HG03139 (cell line): ENCODE measurements around the gene DNM3.
"Not testable (repeated sequence)": the region's sequence is repeated elsewhere in the genome, so short reads cannot be mapped to it uniquely, and the experiment has no call there.

Source experiments
- ATAC-seq: cut with Tn5 transposase; IDR thresholded peaks from one replicate; pipeline ENCODE4 v1.9.1; 2021; ENCODE audit not compliant: unreplicated experiment

The DNM3 gene

DNA sequence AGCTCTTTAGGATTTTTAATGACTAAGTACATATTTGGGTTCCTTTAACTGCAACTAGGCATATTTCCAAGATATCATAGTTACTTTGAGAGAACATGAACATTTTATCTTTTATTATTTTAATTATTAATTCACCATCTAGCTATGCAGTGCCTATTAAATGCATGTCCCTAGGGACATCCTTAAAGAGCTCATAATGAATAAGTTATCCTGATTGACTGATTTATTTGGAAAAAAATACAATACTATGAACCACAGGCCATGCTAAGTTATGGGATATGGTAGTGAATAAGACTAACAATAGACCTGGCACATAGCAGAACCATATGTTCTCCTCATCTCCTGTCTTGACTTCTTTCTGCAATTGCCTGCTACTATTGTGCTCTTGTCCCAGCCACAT lies 562.8 kb downstream of the DNM3 start:
- no peak for ATAC-seq

DNA sequence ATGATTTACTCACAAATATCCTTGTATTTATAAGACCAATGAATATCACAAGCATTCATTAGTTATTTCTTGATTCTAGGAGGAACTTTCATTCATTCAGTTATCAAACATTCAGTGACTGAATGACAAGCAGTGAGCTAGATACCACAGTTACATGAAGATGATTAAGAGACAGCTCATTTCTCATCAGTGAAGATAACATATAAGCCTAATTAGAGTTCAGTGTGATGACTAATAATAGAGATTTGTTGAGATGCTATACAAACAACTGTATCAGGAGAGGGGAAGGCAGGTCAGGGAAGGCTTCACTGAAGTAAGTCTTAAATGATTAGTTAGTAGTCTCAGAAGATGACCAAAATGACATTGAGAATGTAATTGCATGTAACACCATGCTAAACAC lies 564.6 kb downstream of the DNM3 start:
- ATAC-seq = no peak

DNA sequence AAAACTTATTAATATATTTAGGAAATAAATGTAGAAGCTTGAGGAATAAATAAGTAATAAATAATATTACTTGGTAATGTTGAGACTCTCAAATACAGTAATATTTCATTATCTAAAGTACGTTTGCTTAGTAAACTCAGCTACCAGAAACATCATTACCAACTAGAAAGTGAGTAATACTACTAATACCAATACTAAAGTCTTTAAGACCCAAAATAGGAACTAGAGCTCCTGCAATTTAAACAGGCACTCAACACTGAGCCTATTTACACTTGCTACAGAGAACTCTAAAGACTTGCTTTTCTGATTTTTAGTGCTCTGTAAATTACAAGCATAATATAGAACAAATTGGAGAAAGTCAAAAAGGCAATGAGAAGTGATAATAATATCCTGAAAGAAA lies 565.7 kb downstream of the DNM3 start:
- no peak for ATAC-seq

DNA sequence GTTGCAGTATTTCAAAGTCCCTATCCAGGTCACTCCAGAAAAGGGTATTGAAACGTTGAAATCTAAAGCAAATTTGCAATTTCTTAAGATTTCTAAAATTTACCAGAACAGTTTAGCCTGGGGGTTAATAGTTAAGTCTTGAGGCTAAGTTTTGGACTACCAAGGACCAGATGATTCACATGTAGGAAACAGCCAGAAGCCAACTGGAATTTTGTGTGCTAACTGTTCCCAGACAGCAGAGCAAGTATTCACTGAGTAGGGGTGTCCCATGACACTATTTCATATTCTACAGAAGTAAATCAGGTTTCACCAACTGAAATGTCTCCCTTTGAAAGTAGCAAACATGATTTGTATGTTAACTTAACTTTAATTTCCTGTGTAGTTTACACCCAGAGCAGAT lies 567.7 kb downstream of the DNM3 start:
- no peak for ATAC-seq

DNA sequence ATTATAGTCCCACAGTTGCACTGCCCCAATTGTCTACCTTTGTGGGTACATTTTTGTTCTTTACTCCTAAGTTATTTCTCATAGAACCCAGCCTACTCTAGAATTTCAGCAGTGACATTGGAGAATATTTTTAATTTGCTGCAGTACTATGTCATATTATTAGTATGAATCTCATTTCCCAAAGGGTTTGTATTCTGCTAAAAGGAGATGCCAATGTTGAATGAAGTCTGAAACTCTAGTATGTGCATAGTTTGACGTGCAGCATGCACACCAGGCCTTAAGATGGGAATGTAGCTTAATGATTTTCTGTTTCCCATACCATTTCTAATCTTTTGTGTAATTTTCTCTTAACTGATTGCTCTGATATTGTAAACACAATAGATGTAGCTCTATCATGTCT lies 568.7 kb downstream of the DNM3 start:
- ATAC-seq = no peak

DNA sequence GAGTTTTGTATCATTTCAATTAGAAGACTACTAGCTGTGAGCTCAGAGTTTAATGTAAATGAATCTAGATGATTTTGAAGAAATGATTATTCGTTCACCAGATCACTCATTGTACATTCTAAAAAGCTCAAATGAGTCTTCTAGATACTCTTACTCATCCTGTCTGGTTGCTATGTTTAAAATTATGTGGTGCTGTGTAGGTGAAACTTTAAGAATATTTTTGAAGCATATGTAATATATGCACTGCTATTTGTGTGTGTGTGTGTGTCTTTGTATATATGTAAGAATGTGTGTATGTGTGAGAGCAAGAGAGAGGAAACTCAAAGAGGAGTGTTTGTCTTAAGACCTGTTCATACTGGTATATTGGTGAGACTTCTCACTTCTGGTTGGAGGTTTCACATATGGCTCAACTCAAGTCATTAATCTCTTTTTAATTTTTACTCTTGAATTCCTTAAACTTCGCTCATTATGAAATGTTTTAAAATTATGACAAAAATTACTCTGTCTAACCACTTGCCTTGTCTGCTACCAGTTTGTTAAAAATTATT lies 570.6 kb downstream of the DNM3 start:
- ATAC-seq = no peak

DNA sequence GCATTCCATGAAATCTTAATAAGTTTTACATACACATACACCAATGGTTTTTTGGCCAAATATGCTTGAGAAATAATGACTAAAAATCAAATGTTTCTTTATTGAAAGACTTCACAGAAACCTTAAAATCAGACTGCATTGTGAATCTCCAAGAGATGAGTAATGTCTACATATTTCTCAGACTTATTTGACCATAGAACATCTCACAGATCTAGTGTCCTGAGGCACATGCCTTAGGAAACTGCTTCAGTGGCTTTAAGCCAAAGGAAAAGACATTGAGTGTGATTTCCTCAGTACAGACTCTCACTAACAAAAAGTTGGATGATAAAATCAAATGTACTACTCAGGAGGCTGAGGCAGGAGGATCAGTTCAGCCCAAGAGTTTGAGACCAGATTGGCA lies 573.0 kb downstream of the DNM3 start:
- no peak for ATAC-seq

DNA sequence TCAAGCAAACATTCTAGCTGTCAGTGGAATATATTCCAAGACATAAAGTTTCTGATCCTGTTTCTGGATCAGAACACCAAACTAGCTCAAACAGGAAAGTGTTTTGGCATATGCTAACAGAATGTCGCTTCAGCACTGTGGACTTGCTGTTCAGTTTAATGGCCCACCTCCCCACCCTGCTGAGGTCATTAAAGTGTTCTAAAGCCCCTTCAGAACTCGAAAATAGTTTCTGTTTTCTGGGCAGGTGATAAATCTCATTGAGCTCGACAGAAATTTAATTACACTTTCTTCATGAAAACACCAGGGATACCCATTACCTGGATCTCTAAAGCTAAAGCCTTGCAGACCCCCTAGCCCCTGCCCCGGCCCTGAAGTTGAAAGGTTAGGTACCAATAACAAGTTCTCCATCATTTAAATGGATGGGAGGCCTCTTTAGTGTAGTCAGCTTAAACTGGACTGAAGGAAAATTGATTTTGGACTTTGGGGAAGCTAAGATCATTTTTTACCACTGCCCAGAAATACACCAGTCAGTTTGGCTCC lies 575.3 kb downstream of the DNM3 start:
- ATAC-seq = no peak

DNA sequence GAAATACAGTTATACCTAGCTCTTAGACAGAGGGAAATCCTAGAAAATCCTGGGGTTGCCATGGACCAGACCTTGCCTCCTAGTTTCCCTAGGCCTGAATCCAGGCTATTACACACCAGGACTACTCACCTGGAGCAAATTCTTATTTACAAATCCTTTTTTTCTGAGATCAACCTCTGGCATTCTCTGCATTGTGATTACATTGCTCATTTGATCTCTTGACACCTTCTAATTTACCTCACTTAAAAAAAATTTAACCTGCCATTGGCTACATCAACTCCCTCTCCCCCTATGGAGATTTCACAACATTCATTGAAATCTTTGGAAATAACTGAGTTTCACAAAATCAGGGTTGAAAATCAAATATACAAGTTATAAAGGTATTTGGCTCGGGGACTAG lies 576.3 kb downstream of the DNM3 start:
- ATAC-seq = no peak

DNA sequence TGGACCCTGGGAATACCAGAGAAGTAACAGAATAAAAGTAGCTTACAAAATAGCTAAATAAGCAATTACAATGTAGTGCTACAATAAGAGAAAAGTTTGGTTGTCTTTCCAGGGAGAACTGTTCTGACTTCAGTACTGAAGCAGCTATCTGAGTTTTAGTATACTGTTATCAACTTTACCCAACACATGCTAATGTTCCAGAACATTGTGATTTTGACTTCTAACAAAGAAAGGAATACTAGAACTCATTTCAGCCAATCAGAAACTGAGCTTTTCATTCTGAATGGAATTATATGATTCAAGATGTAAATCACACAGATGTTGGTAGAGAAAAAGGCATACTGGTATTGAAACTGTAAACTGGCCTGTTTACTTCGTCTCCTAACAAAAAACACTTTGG lies 579.1 kb downstream of the DNM3 start, which contains the start of gene C1orf105:
Gene C1orf105, plus strand, starts transcription at position 301 of the 400 bp plus-strand sequence. CDS start 201 bp downstream, outside the sequence.
- ATAC-seq = no peak

DNA sequence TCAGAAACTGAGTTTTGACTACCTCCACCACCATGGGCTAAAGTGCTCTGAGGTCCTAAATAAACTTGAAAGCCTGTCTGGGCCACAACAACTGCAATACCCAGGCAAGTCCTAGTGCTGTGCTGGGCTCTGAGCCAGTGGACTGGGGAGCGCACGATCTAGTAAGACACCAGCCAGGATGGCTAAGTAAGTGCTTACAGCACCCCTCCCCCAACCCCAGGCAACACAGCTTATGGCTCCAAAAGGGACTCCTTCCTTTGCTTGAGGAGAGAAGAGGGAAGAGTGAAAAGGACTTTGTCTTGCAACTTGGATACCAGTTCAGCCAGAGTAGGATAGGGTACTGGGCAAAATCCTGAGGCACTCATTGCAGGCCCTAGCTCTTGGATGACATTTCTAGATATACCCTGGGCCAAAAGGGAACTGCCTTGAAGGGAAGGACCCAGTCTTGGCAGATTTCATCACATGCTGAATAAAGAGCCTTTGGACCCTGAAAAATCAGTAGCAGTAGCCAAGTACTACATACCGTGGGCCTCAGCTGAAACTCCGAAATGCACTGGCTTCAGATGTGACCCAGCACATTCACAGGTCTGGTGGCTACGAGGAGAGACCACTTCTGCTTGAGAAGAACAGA lies 580.8 kb downstream of the DNM3 start:
- no peak for ATAC-seq

DNA sequence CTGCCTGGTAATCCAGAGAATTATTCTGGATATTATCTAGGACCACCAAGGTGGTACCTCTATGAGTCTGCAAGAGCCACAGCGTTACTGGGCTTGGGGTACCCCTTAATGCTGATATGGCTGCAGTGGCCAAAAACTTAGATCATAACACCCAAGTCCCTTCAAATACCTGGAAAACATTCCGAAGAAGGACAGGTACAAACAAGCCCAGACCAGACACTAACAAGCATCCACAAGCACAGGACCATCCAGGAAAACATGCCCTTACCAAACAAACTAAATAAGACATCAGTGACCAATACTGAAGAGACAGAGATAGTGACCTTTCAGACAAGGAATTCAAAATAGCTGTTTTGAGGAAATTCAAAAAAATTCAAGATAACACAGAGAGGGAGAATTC lies 582.0 kb downstream of the DNM3 start:
- no peak for ATAC-seq

DNA sequence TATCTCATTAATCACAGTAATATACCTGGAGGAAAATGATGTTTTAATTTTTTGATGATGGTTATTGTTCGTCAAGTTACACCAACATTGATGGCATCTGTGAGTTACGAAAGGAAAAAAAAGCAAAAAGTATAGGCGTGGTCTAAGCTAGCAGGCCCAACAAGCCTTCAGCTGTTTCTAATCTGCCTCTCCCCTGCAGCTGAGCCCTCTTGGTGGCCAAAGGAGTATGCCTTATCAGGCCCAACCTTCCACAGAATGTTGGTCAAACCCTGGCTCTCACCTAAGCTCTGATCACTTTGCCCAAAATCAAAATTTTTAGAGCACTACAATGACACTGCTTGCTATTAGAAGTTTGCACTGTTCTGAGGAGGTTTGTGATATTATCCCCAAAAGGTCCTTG lies 584.0 kb downstream of the DNM3 start:
- no peak for ATAC-seq

DNA sequence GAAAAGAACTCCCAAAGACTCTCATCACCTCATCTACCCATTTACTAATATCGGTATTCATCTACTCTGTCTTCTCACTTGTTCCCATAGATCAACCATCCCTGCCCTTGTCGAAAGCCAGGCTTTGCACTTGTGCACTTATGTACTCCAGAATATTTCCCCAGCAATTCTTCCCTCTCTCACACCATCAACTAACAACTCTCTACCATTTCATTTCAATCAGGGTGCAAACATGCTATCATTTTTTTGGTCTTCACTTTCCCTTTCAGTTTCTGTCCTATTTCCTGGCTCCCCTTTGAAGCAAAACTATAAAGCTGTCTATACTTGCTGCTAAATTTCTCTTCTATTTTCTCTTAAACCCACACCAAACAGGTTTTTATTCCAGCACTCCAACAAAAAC lies 585.9 kb downstream of the DNM3 start:
- ATAC-seq = no peak

DNA sequence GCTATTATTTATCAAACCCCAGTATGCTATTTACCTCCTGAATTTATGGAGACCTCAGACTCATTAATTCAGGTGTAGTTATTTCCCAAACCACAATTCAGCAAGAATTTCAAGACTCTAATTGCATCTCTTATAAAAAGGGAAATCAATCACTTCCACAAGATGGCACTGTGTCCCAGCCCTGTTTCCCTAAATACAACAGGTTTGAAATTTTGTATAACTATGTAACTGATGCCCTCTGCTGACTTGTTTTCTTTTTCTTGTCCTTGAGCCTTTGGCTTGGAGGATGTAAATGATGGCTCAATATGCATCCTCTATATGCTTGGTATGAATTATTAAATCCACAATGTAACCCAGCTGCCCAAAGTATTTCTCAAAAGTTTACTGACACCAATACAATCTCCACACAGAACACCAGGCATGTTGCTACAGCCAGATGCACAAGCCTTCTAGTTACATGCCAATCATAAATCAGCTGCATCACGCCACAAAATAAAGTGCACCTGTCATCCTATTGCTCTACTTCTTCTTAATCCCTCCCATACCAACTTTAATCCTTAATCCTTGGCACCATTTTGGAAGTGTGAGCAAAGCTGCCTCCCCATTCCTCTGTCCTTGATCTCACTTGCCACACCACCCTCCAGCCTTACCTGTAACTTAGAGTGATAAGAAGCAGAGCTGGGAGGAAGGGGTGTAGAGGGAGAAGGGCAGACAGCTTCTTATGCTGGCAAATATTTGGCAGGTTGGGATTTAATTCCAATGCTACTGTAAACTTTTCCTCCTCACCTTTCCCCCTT lies 588.2 kb downstream of the DNM3 start:
- no peak for ATAC-seq

DNA sequence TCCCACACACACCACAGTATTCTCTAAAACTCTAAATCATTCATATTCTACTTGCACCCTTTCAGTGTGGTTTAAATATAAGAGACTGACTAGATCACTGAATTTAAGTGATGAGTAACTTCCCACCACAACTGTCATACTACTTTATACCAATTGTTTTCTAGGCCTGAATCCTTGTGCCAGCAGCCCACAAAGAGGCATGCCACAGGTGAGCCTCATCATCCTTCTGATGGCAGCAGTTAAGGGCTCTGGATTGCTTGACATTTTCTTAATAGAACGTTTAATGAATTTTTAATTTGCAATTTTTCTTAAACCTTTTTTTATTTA lies 588.8 kb downstream of the DNM3 start:
- no peak for ATAC-seq

DNA sequence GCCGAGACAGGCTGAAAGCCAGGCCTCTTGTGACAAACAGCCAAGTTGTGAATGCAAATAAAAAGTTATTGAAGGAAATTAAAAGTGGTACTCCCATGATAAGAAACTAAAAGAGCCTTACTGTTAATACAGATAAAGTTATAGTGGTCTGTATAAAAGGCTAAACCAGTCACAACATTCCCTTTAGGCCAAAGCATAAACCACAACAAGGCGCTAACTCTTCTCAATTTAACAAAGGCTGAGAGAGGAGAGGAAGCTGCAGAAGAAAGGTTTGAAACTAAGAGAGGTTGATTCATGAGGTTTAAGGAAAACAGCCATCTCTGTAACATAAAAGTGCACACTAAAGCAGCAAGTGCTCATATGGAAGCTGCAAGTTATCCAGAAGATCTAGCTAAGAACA lies 589.9 kb downstream of the DNM3 start:
- no peak for ATAC-seq

DNA sequence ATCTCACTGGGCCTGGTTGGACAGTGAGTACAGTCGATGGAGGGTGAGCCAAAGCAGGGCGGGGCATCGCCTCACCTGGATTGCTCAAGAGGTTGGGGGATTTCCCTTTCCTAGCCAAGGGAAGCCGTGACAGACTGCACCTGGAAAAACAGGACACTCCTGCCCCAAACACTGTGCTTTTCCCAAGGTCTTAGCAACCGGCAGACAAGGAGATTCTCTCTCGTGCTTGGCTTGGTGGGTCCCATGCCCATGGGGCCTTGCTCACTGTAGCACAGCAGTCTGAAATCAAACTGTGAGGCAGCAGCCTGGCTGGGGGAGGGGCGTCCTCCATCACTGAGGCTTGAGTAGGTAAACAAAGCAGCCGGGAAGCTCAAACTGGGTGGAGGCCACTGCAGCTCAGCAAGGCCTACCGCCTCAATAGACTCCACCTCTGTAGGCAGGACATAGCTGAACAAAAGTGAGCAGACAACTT lies 590.5 kb downstream of the DNM3 start:
- ATAC-seq = no peak

DNA sequence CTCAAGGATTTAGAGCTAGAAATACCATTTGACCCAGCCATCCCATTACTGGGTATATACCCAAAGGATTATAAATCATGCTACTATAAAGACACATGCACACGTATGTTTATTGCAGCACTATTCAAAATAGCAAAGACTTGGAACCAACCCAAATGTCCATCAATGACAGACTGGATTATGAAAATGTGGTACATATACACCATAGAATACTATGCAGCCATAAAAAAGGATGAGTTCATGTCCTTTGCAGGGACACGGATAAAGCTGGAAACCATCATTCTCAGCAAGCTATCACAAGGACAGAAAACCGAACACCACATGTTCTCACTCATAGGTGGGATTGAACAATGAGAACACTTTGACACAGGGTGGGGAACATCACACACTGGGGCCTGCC lies 595.9 kb downstream of the DNM3 start:
- not testable (repeated sequence) for ATAC-seq

DNA sequence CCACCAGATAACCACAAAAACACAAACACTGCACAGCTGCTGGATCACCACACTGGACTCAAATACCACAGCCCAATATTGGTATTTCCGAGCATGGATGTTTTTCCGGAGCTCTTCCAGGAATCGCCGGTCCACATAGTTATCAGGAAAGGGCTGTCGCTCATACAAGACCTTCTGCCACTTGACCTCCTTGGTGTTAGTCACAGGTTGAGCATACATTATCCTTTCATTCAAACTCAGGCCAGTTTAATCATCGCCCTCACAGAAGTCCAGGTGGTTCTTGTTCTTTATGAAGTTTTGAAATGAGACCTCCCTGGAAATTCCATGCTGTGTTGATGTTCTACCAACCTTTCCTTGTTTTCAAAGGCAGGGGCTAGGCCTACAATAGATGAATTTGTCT lies 601.1 kb downstream of the DNM3 start:
- ATAC-seq = no peak

DNA sequence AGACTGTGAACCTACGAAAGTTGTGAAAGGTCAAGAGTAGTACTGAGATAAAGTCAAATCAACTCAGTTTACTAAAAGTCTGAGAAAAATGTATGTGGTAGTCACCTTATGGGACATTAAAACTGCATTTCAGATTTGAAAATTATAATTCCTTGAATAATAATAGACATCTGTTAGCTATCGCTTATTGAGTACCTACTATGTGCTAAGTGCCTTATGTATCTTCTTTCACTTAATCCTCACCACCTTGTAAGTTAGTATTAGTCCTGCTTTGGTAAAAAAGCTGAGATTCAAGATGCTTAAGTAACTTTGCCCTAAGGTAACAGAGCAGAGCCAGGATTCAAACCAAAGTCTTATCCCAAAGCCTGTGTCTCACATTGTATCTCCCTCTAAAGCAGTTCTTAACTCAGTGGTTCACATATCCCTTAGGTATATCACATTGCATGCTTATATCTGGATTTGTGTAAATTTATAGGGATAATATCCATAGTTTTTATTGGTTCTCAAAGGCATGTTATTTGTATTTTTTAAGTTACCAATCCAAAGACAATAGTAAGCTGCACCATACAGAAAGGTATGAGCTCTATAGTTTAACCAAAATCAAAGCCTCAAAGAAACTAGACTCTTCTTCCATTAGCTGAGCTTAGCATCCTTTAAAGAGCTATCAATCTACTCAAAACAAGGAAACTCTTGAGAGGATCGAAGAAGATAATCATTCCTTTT lies 601.7 kb downstream of the DNM3 start:
- ATAC-seq = no peak
